Ishikawa (cell line): ENCODE results near the gene ARHGEF25.

Source experiments
- CEBPB ChIP-seq: IDR thresholded peaks from 2 replicates; pipeline ENCODE4 v1.6.1; 2012
- CREB1 ChIP-seq: IDR thresholded peaks from 2 replicates; pipeline ENCODE4 v1.6.1; 2012; ENCODE audit warnings: low read depth
- EGR1 ChIP-seq: IDR thresholded peaks from 2 replicates; pipeline ENCODE4 v1.6.1; 2012
- FOXM1 ChIP-seq: IDR thresholded peaks from 2 replicates; pipeline ENCODE4 v1.6.1; 2012; ENCODE audit warnings: low read depth, borderline replicate concordance
- NFIC ChIP-seq: IDR thresholded peaks from 2 replicates; pipeline ENCODE4 v1.6.1; 2012
- RAD21 ChIP-seq: IDR thresholded peaks from 2 replicates; pipeline ENCODE4 v1.6.1; 2012; ENCODE audit warnings: low read depth
- TAF1 ChIP-seq: IDR thresholded peaks from 2 replicates; pipeline ENCODE4 v1.6.1; 2012; ENCODE audit warnings: low read depth, mild to moderate bottlenecking
- TCF12 ChIP-seq: IDR thresholded peaks from 2 replicates; pipeline ENCODE4 v1.6.1; 2012; ENCODE audit warnings: low read depth
- TEAD4 ChIP-seq: IDR thresholded peaks from 2 replicates; pipeline ENCODE4 v1.6.1; 2012
- YY1 ChIP-seq: IDR thresholded peaks from 2 replicates; pipeline ENCODE4 v1.6.1; 2012; ENCODE audit warnings: low read depth
- ZBTB7A ChIP-seq: IDR thresholded peaks from 2 replicates; pipeline ENCODE4 v1.6.1; 2012; ENCODE audit warnings: low read depth
- TF ChIP-seq, protein P1 (sequence below): IDR thresholded peaks from 2 replicates; pipeline ENCODE4 v1.6.1; 2012
- TF ChIP-seq, protein P2 (sequence below): IDR thresholded peaks from 2 replicates; pipeline ENCODE4 v1.6.1; 2012
- TF ChIP-seq, protein P3 (sequence below): IDR thresholded peaks from 2 replicates; pipeline ENCODE4 v1.6.1; 2012; ENCODE audit warnings: low read depth, mild to moderate bottlenecking

The ARHGEF25 gene

DNA sequence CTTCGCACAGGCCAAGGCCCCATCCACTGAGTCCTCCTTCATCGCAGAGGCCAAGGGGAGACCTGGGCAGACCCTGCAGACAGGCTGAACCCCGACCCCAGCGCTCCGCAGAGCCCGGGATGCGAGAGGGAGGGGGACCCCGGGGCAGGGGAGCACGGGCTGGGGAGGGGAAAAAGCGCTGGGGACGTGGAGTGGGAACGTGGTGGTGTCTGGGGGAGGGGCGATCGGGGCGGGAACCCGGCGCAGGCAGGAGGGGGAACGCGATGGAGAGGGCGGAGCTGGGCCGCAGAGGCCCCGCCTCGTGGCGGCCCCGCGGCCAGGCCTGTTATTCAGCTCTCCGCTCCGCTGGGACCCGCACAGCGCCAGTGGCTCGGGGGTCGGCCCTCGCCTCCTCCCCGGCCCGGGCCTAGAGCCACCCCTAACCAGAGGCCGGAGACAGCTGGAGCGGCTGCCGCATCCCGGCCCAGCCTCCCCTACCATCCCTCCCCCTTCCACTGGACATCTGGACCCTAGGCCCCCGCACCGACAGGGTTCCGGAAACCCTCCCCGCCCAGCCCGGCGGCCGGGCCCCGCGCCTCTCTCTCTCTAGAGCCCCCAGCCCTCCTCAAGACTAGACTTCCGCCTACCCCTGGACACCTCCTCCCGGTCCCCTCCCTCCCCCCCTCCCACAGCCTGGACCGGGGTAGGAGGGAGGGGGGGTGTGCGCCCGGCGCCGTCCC is at the start of gene ARHGEF25:
Gene ARHGEF25 (plus strand): TSS at position 328 of the 719 bp plus-strand sequence. CDS start 460 bp downstream, outside the sequence.
- TF ChIP-seq CREB1: no peak
- 0 out of 2 replicates have a peak, but pooled peaks have one; percentile 11 for TF ChIP-seq TEAD4
- no peak for TF ChIP-seq NFIC
- peak; percentile 60; the same call in 1 of the 2 replicates for TF ChIP-seq TAF1
- TF ChIP-seq EGR1: no peak
- no peak for TF ChIP-seq TCF12
- TF ChIP-seq ZBTB7A: peak; percentile 79; the same call in 1 of the 2 replicates
- TF ChIP-seq, protein P1, sequence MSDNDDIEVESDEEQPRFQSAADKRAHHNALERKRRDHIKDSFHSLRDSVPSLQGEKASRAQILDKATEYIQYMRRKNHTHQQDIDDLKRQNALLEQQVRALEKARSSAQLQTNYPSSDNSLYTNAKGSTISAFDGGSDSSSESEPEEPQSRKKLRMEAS: peak; percentile 13; the same call in 1 of the 2 replicates
- no peak for TF ChIP-seq YY1

DNA sequence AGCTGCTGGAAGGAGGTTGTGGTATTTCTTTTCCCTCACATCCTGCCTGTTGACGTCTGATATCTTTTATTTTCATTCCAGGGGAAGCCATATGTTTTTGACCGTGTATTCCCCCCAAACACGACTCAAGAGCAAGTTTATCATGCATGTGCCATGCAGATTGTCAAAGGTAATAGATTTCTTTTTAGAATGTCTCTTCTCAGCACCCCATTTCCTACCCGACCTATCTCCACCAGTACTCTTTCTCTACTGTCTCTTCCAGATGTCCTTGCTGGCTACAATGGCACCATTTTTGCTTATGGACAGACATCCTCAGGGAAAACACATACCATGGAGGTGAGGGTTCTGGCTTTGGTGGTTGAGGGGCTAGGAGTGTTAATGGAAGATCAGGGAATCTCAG is 47.9 kb upstream of the ARHGEF25 start:
- TF ChIP-seq, protein P1: no peak

DNA sequence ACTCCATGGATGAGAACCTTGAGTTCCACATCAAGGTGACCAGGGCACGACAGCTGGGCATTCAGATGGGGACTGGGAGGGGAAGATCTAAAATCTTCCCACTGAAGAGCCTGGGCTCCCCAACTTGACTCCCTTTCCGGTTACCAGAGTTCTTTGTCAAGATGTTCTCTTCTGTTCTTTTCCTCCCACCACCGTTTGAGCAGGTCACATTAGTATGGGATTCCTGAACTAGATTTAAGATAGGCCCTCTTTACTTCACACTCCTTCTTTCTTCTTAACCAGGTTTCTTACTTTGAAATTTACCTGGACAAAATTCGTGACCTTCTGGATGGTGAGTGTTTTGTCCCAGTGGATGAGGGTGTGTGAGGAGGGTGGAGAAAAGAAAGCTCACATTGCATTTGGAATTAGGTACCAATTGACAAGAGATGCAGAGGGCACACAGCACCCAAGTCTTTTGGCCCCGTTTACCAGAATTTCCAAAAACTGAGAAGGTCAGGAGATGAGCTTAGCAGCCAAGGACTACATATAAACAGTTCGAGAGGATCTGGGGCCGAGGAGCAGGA is 47.0 kb upstream of the ARHGEF25 start:
- TF ChIP-seq TAF1: no peak
- no peak for TF ChIP-seq CEBPB
- TF ChIP-seq YY1: no peak
- TF ChIP-seq ZBTB7A: no peak
- no peak for TF ChIP-seq TCF12

- no peak for TF ChIP-seq RAD21
Observed at GRCh38 chr12:57568838-57569237, 42.4 kb upstream of the ARHGEF25 start.

GRCh38 chr12:57569858-57570257 is 41.4 kb upstream of the ARHGEF25 start:
- TF ChIP-seq, protein P1: no peak
- TF ChIP-seq EGR1: no peak
- no peak for TF ChIP-seq CEBPB
- TF ChIP-seq CREB1: no peak
- TF ChIP-seq RAD21: no peak
- TF ChIP-seq, protein P2, sequence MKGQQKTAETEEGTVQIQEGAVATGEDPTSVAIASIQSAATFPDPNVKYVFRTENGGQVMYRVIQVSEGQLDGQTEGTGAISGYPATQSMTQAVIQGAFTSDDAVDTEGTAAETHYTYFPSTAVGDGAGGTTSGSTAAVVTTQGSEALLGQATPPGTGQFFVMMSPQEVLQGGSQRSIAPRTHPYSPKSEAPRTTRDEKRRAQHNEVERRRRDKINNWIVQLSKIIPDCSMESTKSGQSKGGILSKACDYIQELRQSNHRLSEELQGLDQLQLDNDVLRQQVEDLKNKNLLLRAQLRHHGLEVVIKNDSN: no peak
- TF ChIP-seq FOXM1: no peak
- TF ChIP-seq NFIC: no peak
- TF ChIP-seq TEAD4: no peak
- no peak for TF ChIP-seq ZBTB7A
- TF ChIP-seq, protein P3, sequence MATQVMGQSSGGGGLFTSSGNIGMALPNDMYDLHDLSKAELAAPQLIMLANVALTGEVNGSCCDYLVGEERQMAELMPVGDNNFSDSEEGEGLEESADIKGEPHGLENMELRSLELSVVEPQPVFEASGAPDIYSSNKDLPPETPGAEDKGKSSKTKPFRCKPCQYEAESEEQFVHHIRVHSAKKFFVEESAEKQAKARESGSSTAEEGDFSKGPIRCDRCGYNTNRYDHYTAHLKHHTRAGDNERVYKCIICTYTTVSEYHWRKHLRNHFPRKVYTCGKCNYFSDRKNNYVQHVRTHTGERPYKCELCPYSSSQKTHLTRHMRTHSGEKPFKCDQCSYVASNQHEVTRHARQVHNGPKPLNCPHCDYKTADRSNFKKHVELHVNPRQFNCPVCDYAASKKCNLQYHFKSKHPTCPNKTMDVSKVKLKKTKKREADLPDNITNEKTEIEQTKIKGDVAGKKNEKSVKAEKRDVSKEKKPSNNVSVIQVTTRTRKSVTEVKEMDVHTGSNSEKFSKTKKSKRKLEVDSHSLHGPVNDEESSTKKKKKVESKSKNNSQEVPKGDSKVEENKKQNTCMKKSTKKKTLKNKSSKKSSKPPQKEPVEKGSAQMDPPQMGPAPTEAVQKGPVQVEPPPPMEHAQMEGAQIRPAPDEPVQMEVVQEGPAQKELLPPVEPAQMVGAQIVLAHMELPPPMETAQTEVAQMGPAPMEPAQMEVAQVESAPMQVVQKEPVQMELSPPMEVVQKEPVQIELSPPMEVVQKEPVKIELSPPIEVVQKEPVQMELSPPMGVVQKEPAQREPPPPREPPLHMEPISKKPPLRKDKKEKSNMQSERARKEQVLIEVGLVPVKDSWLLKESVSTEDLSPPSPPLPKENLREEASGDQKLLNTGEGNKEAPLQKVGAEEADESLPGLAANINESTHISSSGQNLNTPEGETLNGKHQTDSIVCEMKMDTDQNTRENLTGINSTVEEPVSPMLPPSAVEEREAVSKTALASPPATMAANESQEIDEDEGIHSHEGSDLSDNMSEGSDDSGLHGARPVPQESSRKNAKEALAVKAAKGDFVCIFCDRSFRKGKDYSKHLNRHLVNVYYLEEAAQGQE: no peak
- TF ChIP-seq YY1: no peak
- no peak for TF ChIP-seq TAF1

DNA sequence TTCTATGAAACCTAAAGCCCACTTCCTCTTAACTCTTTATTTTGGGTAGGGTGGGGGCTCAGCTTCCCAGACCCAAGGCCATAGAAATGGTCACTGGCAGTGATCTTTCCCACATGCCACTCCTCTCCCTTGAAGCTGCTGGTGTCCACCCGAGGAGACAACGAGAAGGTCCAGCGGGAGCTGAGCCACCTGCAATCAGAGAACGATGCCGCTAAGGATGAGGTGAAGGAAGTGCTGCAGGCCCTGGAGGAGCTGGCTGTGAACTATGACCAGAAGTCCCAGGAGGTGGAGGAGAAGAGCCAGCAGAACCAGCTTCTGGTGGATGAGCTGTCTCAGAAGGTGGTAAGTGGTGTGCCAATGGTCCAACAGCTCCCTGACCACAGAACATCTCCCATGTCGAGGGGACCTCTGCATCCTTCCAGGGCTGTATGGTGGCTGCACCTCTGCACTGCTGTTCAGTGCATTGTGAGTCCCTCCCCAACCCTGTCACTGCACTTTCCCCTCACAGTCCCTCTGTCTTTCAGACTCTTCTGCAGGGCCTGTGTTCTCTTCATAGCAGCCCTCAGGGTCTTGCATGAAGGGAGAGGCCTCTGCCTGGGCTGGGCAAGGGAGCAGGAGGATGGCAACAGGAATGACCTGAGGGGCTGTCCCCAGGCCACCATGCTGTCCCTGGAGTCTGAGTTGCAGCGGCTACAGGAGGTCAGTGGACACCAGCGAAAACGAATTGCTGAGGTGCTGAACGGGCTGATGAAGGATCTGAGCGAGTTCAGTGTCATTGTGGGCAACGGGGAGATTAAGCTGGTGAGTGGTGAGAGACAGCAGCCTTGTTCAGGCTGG is 39.1 kb upstream of the ARHGEF25 start:
- TF ChIP-seq, protein P1: no peak
- TF ChIP-seq FOXM1: no peak
- TF ChIP-seq NFIC: no peak

DNA sequence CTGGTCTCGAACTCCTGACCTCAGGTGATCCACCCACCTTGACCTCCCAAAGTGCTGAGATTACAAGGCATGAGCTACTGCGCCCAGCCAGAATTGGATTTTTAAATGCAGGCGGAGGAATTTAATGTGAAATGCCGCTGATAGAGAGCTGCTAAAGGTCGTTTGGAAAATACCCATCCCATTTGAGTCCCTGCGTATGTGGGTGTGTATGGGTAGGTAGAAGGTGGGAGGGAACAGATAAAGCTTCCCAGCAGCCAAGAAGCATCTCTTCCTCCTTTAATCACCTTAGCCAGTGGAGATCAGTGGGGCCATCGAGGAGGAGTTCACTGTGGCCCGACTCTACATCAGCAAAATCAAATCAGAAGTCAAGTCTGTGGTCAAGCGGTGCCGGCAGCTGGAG is 36.4 kb upstream of the ARHGEF25 start:
- TF ChIP-seq CREB1: no peak
- TF ChIP-seq TCF12: no peak
- no peak for TF ChIP-seq EGR1
- no peak for TF ChIP-seq CEBPB
